PC-3 (cell line): ENCODE measurements around the gene CRHR2.

ENCODE experiments used
- CTCF ChIP-seq: fragments of 300-600 bp; sonication (generic); conservative IDR thresholded peaks from 2 replicates; pipeline ENCODE4 v1.5.1; 2017; ENCODE audit warnings: antibody characterized with exemption, low read depth, mild to moderate bottlenecking, low read length
- EZH2 ChIP-seq: fragments of 300-600 bp; sonication (generic); IDR thresholded peaks from one replicate; pipeline ENCODE4 v1.6.1; 2017; ENCODE audit warnings: antibody characterized with exemption, mild to moderate bottlenecking, low read length; ENCODE audit not compliant: unreplicated experiment
- EZH2phosphoT487 ChIP-seq: fragments of 300-600 bp; sonication (generic); IDR thresholded peaks from 2 replicates; pipeline ENCODE4 v1.6.1; 2018; ENCODE audit warnings: mild to moderate bottlenecking, antibody characterized with exemption, low read length, borderline replicate concordance

GRCh38 chr7:30627026-30627425 is 55.2 kb downstream of the CRHR2 start:
- TF ChIP-seq CTCF (no peak), EZH2 (no peak), EZH2phosphoT487 (no peak)
